ENCODE results near the gene TGFBR2. TPM values are rescaled to one million over a fixed set of nuclear protein-coding genes. Genes with fewer than 3 reads are reported as not detected.

Gene TGFBR2
- total RNA-seq, 2 donors from 2014 or later: 58.4 to 74.5 TPM

- H3K4me3 Mint-ChIP-seq: no peak overlapping the region
- no peak overlapping the region for H3K27ac Mint-ChIP-seq
Observed at GRCh38 chr3:30712991-30713390, 106.6 kb downstream of the TGFBR2 start.

GRCh38 chr3:30713885-30714503 lies 107.6 kb downstream of the TGFBR2 start:
- DNase-seq: no peak
- Mint-ChIP-seq H3K27me3 (peaks cover 6% of the 10 kb centered on the region), H3K4me3 (no peak overlapping the region), H3K36me3 (ENCODE audit: low read depth) (peaks cover 2% of the 10 kb centered on the region), H3K4me1 (no peaks in the 10 kb centered on the region), H3K27ac (no peak overlapping the region)
- H3K9me3 ChIP-seq (ENCODE audit: control insufficient read depth, low read length, poor library complexity, severe bottlenecking): no peaks in the 10 kb centered on the region
- no peak for ATAC-seq

More at GRCh38 chr3:30712991-30713390, 106.6 kb downstream of the TGFBR2 start:
- H3K27me3 Mint-ChIP-seq: no peaks in the 10 kb centered on the region
- no peak for ATAC-seq
- no peaks in the 10 kb centered on the region for H3K36me3 Mint-ChIP-seq (ENCODE audit: low read depth)
- H3K4me1 Mint-ChIP-seq: peaks cover 3% of the 10 kb centered on the region
- no peak for DNase-seq
- no peaks in the 10 kb centered on the region for H3K9me3 ChIP-seq (ENCODE audit: control insufficient read depth, low read length, poor library complexity, severe bottlenecking)

GRCh38 chr3:30719536-30719935 lies 113.1 kb downstream of the TGFBR2 start:
- Mint-ChIP-seq H3K4me3 (no peak overlapping the region), H3K4me1 (no peaks in the 10 kb centered on the region), H3K27ac (no peak overlapping the region), H3K36me3 (ENCODE audit: low read depth) (peaks cover 2% of the 10 kb centered on the region), H3K27me3 (peaks cover 12% of the 10 kb centered on the region)
- DNase-seq (no peak), ATAC-seq (no peak)
- H3K9me3 ChIP-seq (ENCODE audit: control insufficient read depth, low read length, poor library complexity, severe bottlenecking): no peaks in the 10 kb centered on the region

- no peak overlapping the region for H3K27ac Mint-ChIP-seq
- H3K9me3 ChIP-seq (ENCODE audit: control insufficient read depth, low read length, poor library complexity, severe bottlenecking): no peaks in the 10 kb centered on the region
- H3K36me3 Mint-ChIP-seq (ENCODE audit: low read depth): peaks cover 2% of the 10 kb centered on the region
- no peaks in the 10 kb centered on the region for H3K4me1 Mint-ChIP-seq
- no peak overlapping the region for H3K4me3 Mint-ChIP-seq
- ATAC-seq: no peak
- H3K27me3 Mint-ChIP-seq: peaks cover 12% of the 10 kb centered on the region
- DNase-seq: no peak
Observed at GRCh38 chr3:30720586-30721313, 114.3 kb downstream of the TGFBR2 start.

- no peaks in the 10 kb centered on the region for H3K4me1 Mint-ChIP-seq
- H3K4me3 Mint-ChIP-seq: no peak overlapping the region
- DNase-seq: no peak
- peaks cover 2% of the 10 kb centered on the region for H3K36me3 Mint-ChIP-seq (ENCODE audit: low read depth)
- H3K27ac Mint-ChIP-seq: no peak overlapping the region
- peaks cover 12% of the 10 kb centered on the region for H3K27me3 Mint-ChIP-seq
- ATAC-seq: no peak
- no peaks in the 10 kb centered on the region for H3K9me3 ChIP-seq (ENCODE audit: control insufficient read depth, low read length, poor library complexity, severe bottlenecking)
Observed at GRCh38 chr3:30721314-30721634, 114.9 kb downstream of the TGFBR2 start.

- Mint-ChIP-seq H3K27ac (no peak overlapping the region), H3K4me3 (no peak overlapping the region), H3K36me3 (ENCODE audit: low read depth) (peaks cover 2% of the 10 kb centered on the region), H3K4me1 (no peaks in the 10 kb centered on the region), H3K27me3 (peaks cover 12% of the 10 kb centered on the region)
- peaks cover 2% of the 10 kb centered on the region for H3K9me3 ChIP-seq (ENCODE audit: control insufficient read depth, low read length, poor library complexity, severe bottlenecking)
- ATAC-seq (no peak), DNase-seq (no peak)
Observed at GRCh38 chr3:30723211-30723610, 116.8 kb downstream of the TGFBR2 start.

GRCh38 chr3:30724863-30725262 lies 118.5 kb downstream of the TGFBR2 start:
- Mint-ChIP-seq H3K27me3 (no peaks in the 10 kb centered on the region), H3K4me1 (no peaks in the 10 kb centered on the region), H3K4me3 (no peak overlapping the region), H3K36me3 (ENCODE audit: low read depth) (no peaks in the 10 kb centered on the region), H3K27ac (no peak overlapping the region)
- ATAC-seq (no peak), DNase-seq (no peak)
- H3K9me3 ChIP-seq (ENCODE audit: control insufficient read depth, low read length, poor library complexity, severe bottlenecking): peaks cover 2% of the 10 kb centered on the region

- peaks cover 6% of the 10 kb centered on the region for H3K27me3 Mint-ChIP-seq
- DNase-seq (no peak), ATAC-seq (no peak)
- H3K4me1 Mint-ChIP-seq: no peaks in the 10 kb centered on the region
- H3K27ac Mint-ChIP-seq: no peak overlapping the region
- no peaks in the 10 kb centered on the region for H3K36me3 Mint-ChIP-seq (ENCODE audit: low read depth)
- peaks cover 2% of the 10 kb centered on the region for H3K9me3 ChIP-seq (ENCODE audit: control insufficient read depth, low read length, poor library complexity, severe bottlenecking)
- H3K4me3 Mint-ChIP-seq: no peak overlapping the region
Observed at GRCh38 chr3:30728143-30728542, 121.7 kb downstream of the TGFBR2 start.

- Mint-ChIP-seq H3K4me3 (no peak overlapping the region), H3K36me3 (ENCODE audit: low read depth) (no peaks in the 10 kb centered on the region), H3K4me1 (peaks cover 3% of the 10 kb centered on the region), H3K27ac (no peak overlapping the region), H3K27me3 (peaks cover 10% of the 10 kb centered on the region)
- no peak for DNase-seq
- peaks cover 2% of the 10 kb centered on the region for H3K9me3 ChIP-seq (ENCODE audit: control insufficient read depth, low read length, poor library complexity, severe bottlenecking)
- no peak for ATAC-seq
Observed at GRCh38 chr3:30729512-30729911, 123.1 kb downstream of the TGFBR2 start.

- Mint-ChIP-seq H3K4me1 (peaks cover 3% of the 10 kb centered on the region), H3K36me3 (ENCODE audit: low read depth) (no peaks in the 10 kb centered on the region), H3K27me3 (peaks cover 10% of the 10 kb centered on the region), H3K4me3 (no peak overlapping the region), H3K27ac (no peak overlapping the region)
- ATAC-seq: no peak
- DNase-seq: no peak
- peaks cover 2% of the 10 kb centered on the region for H3K9me3 ChIP-seq (ENCODE audit: control insufficient read depth, low read length, poor library complexity, severe bottlenecking)
Observed at GRCh38 chr3:30729936-30730335, 123.5 kb downstream of the TGFBR2 start.

- peaks cover 10% of the 10 kb centered on the region for H3K27me3 Mint-ChIP-seq
- no peak for DNase-seq
- peaks cover 2% of the 10 kb centered on the region for H3K9me3 ChIP-seq (ENCODE audit: control insufficient read depth, low read length, poor library complexity, severe bottlenecking)
- H3K36me3 Mint-ChIP-seq (ENCODE audit: low read depth): no peaks in the 10 kb centered on the region
- ATAC-seq: no peak
- H3K4me1 Mint-ChIP-seq: peaks cover 3% of the 10 kb centered on the region
- H3K4me3 Mint-ChIP-seq: no peak overlapping the region
- H3K27ac Mint-ChIP-seq: no peak overlapping the region
Observed at GRCh38 chr3:30730967-30731366, 124.6 kb downstream of the TGFBR2 start.

GRCh38 chr3:30733209-30733608 lies 126.8 kb downstream of the TGFBR2 start:
- ATAC-seq (no peak), DNase-seq (no peak)
- Mint-ChIP-seq H3K4me3 (no peak overlapping the region), H3K36me3 (ENCODE audit: low read depth) (no peaks in the 10 kb centered on the region), H3K27me3 (peaks cover 10% of the 10 kb centered on the region), H3K27ac (no peak overlapping the region), H3K4me1 (peaks cover 3% of the 10 kb centered on the region)
- H3K9me3 ChIP-seq (ENCODE audit: control insufficient read depth, low read length, poor library complexity, severe bottlenecking): no peaks in the 10 kb centered on the region

- ATAC-seq (no peak), DNase-seq (no peak)
- Mint-ChIP-seq H3K36me3 (ENCODE audit: low read depth) (no peaks in the 10 kb centered on the region), H3K27ac (no peak overlapping the region), H3K4me3 (no peak overlapping the region), H3K27me3 (peaks cover 10% of the 10 kb centered on the region), H3K4me1 (peaks cover 3% of the 10 kb centered on the region)
- H3K9me3 ChIP-seq (ENCODE audit: control insufficient read depth, low read length, poor library complexity, severe bottlenecking): no peaks in the 10 kb centered on the region
Observed at GRCh38 chr3:30733696-30734095, 127.3 kb downstream of the TGFBR2 start.

All from T-helper 17 cell (primary cell).